GM08714 (cell line): ENCODE measurements around the gene POLR3C.
"Not testable (repeated sequence)": the region's sequence is repeated elsewhere in the genome, so short reads cannot be mapped to it uniquely, and the experiment has no call there.

Experiments used
- H3K4me3 ChIP-seq: fragments of 200-500 bp; sonication (Bioruptor generic); 2 replicates; pipeline ENCODE4 v1.5.1; 2014; ENCODE audit warnings: mild to moderate bottlenecking, low read length, inconsistent platforms
- ZNF274 ChIP-seq: IDR thresholded peaks from 2 replicates; pipeline ENCODE4 v1.6.1; 2012; ENCODE audit warnings: mild to moderate bottlenecking, low read depth, low read length

The POLR3C gene

GRCh38 chr1:145804235-145805045, 19.6 kb upstream of the POLR3C start:
- no peak for TF ChIP-seq ZNF274
- no peak overlapping the region for H3K4me3 ChIP-seq

- no peak overlapping the region for H3K4me3 ChIP-seq
- no peak for TF ChIP-seq ZNF274
Measured at GRCh38 chr1:145805057-145805456, 18.9 kb upstream of the POLR3C start.

DNA sequence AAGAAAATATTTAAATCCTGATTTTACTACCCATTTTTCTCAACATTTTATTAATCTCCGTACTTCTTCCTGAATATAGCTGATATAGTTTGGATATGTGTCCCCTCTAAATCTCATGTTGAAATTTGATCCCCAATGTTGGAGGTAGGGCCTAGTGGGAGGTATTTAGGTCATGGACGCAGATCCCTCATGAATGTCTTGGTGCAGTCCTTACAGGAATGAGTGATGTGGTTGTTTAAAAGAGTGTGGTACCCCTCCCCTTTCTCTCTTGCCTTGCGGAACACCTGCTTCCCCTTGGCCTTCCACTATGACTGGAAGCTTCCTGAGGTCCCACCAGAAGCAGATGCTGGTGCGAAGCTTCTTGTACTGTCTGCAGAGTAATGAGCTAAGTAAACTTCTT, 17.6 kb upstream of the POLR3C start:
- no peak for TF ChIP-seq ZNF274
- H3K4me3 ChIP-seq: no peak overlapping the region

DNA sequence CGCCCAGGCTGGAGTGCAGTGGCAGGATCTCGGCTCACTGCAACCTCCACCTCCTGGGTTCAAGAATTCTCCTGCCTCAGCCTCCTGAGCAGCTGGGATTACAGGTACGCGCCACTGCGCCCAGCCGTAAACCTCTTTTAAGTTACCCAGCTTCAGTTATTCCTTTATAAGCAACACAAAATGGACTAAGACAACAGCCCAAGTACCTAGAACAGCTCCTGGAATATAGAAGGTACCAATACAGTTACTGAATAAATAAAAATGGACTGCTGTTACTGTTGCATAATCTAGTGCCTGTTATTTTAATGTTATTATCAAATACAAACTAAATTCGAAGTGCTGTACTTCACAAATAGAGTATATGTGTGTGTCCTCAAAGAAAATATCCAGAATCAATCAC, 17.2 kb upstream of the POLR3C start:
- no peak overlapping the region for H3K4me3 ChIP-seq
- no peak for TF ChIP-seq ZNF274

DNA sequence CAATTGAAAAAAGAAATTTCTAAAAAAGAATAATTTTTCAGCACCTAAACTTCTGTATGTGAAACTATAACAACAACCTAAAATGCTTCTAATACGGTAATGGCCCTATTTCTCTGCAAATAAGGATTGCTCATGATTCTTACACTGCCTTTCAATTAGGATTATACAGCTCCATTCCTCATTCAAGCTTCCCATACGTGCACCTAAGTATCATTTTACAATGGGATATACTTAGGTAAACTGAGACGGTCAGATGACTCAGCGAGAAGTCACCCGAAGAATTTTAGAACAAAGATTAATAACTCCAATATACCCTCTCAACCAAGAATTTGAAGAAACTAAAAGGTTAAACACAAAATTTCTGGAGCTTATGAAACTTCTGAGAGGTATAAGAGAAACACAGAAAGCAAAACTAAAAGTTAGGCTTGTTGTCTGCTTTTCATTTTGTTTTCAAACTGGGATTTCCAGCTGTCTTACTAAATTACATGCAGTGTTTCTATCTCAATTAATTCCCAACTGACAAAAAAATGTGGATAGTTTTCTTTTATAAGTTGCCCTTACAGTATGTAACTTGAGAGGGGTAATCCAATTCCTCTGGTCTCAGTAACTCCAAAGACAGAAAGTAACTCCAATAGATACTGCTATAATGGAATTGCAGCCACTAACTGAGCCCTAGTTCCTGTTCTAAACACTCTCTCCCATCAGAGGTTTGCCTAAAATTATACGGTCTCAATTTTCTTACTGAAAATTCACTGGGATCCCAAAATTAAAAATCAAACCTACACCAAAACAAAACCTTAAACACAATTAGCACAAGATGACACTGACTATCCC, 10.8 kb upstream of the POLR3C start:
- H3K4me3 ChIP-seq: not testable (repeated sequence)

GRCh38 chr1:145818095-145818494, 5.9 kb upstream of the POLR3C start:
- H3K4me3 ChIP-seq: not testable (repeated sequence)

GRCh38 chr1:145822779-145823331, 1.1 kb upstream of the POLR3C start:
- H3K4me3 ChIP-seq: not testable (repeated sequence)

GRCh38 chr1:145824499-145824842, 471 bp downstream of the POLR3C start:
- peak overlapping the region; percentile 97 for H3K4me3 ChIP-seq
- TF ChIP-seq ZNF274: no peak

DNA sequence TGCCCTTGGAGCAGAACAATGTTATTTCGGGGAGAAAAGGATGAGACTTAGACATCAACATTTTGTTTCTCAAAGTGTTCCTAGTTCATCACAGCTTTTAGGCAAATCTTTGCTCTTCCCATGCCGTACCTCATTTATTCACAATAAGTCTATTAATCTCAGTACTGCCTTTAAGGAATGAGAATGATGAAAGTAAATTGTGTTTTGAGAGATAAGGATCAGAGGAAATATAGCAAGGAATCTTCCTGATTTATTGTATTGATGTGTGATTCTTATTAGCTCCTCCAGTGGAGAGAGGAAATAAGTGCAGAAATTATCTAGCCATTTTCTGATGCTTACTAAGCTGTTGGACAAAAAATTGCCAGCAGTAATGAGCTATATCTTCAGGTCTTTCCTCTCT, 2.0 kb downstream of the POLR3C start:
- no peak for TF ChIP-seq ZNF274
- H3K4me3 ChIP-seq: 0 out of 2 replicates have a peak overlapping the region, but pooled peaks have one; percentile 32

DNA sequence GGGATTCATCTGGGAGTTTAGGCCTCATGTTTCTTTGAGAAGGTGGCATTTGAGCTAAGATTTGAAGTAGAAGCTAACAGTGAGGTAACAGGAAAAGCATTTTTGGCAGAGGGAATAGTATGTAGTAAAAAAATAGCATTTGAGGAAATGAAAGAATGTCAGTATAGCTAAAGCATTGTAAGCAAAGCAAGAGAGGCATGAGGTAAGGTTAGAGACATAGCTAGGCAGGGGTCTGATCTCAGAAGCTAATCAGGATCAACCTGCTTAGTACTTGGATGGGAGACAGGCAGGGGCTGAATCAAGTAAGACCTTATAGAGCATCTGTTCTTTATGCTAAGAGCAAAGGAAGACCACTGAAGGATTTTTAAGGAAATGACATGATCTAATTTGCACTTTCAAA, 4.0 kb downstream of the POLR3C start:
- no peak overlapping the region for H3K4me3 ChIP-seq
- no peak for TF ChIP-seq ZNF274

GRCh38 chr1:145828367-145829026, 4.5 kb downstream of the POLR3C start:
- H3K4me3 ChIP-seq: no peak overlapping the region

DNA sequence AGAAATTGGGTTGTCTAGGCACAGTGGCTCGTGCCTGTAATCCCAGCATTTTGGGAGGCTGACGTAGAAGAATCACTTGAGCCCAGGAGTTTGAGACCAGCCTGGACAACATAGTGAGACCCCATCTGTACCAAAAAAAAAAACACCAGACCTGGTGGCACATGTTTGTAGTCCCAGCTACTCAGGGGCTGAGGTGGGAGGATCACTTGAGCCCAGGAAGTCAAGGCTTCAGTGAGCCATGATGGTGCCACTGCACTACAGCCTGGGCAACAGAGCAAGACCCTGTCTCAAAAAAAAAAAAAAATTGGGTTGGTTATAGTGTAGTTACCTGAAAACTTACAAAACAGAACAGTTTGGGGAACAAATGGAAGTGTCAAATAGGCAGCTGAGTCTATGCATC, 6.8 kb downstream of the POLR3C start:
- not testable (repeated sequence) for H3K4me3 ChIP-seq

More at GRCh38 chr1:145828367-145829026, 4.5 kb downstream of the POLR3C start:
- TF ChIP-seq ZNF274: no peak

- TF ChIP-seq ZNF274: no peak
- no peak overlapping the region for H3K4me3 ChIP-seq
Measured at GRCh38 chr1:145837656-145838055, 13.7 kb downstream of the POLR3C start.

DNA sequence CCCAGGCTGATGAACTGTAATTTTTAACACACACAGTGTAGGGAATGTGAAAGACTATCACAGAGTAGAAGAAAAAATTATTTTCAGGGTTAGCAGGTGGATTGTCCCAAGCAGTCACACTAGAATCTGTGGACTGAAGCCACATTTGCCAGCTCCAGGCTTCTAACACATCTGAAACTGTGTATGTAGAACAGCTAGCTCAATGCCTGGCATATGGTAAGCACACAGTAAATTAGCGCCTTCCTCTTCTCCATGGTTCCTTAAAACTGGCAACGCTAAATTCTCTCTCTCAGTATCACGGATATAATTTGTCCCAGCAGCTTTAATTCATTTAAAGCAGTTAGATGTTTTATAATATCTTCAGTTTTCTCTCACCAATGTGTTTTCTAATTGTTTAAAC, 19.0 kb downstream of the POLR3C start:
- H3K4me3 ChIP-seq: no peak overlapping the region
- no peak for TF ChIP-seq ZNF274

DNA sequence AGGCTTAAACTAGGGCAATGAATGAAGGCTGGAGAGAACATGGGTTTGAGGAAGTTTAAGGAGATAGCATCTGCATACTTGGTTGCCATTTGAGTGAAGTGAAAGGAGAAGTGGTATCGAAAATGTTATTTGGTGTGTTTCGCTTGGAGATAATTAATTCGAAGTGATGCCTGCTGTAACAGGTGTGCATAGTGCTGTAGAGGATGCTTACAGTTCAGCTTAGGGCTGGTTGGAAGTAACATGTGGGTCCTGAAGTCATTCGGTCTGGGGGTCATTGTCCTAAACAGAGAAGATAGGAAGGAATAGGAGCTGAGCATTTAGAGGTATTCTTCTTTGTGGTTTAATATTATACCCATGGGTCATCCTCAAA, 21.1 kb downstream of the POLR3C start:
- H3K4me3 ChIP-seq: peak overlapping the region; percentile 58; the same call in 1 of the 2 replicates
- no peak for TF ChIP-seq ZNF274
